ENCODE measurements around the gene PYGL.
A peak's percentile ranks its signal among the peaks of the same experiment; 100 is the strongest.

Gene PYGL

DNA sequence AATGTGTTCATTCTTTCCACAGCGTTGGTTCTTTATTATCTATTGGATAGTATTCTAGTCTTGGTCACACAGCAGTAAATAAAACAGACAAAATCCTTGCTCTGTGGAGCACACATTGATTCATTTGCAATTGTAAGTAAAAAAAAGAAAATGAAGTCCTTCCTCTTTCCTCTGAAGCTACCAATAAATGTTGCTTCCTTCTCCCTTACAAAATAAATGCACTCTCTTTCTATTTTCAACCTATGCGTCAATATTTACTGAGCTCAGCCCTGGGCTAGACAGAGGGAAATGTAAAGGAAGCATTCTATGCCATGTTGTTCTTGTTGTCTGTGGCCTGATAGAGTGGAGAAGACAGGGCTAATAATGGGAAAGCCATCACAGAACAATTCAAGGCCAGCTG, 69.5 kb downstream of the PYGL start:
- TF ChIP-seq, protein P1, sequence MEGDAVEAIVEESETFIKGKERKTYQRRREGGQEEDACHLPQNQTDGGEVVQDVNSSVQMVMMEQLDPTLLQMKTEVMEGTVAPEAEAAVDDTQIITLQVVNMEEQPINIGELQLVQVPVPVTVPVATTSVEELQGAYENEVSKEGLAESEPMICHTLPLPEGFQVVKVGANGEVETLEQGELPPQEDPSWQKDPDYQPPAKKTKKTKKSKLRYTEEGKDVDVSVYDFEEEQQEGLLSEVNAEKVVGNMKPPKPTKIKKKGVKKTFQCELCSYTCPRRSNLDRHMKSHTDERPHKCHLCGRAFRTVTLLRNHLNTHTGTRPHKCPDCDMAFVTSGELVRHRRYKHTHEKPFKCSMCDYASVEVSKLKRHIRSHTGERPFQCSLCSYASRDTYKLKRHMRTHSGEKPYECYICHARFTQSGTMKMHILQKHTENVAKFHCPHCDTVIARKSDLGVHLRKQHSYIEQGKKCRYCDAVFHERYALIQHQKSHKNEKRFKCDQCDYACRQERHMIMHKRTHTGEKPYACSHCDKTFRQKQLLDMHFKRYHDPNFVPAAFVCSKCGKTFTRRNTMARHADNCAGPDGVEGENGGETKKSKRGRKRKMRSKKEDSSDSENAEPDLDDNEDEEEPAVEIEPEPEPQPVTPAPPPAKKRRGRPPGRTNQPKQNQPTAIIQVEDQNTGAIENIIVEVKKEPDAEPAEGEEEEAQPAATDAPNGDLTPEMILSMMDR (IDR thresholded peaks at IDR 0.05; ENCODE audit: low read depth, low read length) = no peak
- no peak for TF ChIP-seq EZH2phosphoT487 (IDR thresholded peaks at IDR 0.05; ENCODE audit: low read depth)
- H3K79me2 ChIP-seq (ENCODE audit: low read length) = no peaks in the 10 kb centered on the region
- H3K27ac ChIP-seq (ENCODE audit: low read length) = no peak overlapping the region
- no peak overlapping the region for H2AFZ ChIP-seq (ENCODE audit: low read depth, low read length)
- no peak overlapping the region for H3K9ac ChIP-seq (ENCODE audit: low read length)
- peak overlapping the region; percentile 38 for H3K4me2 ChIP-seq (ENCODE audit: low read length)
- no peaks in the 10 kb centered on the region for H4K20me1 ChIP-seq (ENCODE audit: insufficient read depth, low read length)
- no peak overlapping the region for H3K4me3 ChIP-seq (ENCODE audit: low read length)
- H3K36me3 ChIP-seq (replicated peaks; ENCODE audit: low read depth, low read length) = no peaks in the 10 kb centered on the region
- no peaks in the 10 kb centered on the region for H3K9me3 ChIP-seq (ENCODE audit: insufficient read depth, low read length)
- H3K4me1 ChIP-seq (ENCODE audit: low read length) = peaks cover 28% of the 10 kb centered on the region
- peaks cover 35% of the 10 kb centered on the region for H3K27me3 ChIP-seq (ENCODE audit: low read depth, low read length)

DNA sequence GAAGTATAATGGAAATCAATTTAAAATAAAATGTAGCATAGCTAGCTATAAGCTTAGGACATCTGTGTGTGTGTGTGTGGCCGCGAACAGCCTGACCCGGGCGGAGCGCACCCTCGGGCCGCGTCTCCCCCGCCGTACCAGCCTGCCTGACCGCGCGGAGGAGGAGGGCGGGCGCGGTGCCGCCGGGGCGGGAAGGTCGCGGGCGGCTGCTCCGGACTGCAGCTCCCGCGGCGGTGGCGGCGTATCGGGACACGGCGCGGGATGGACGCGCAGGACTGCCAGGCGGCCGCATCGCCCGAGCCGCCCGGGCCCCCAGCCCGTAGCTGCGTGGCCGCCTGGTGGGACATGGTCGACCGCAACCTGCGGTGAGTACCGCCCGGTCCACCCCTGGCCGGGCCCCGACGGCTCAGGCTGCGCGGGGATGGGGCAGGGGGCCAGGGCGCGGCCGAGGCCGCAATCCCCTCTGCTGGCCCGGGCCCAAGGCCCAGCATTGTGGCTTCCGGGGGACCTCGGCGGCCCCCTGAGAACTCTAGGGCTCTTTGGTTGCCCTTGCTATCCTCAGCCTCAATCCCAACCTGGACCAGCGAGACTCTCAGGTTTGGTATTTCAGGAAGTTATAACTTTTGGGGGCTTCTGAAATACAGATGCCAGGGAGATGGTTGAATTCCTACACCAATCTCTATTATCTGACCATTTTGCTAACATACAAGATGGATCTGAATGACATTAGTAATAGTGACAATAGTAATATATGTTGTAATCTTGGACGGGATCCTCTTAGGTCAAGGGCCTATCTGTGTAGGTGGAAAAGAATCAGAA, 72.2 kb downstream of the PYGL start, which contains the start of gene ABHD12B:
Gene ABHD12B (plus strand): TSS at position 140 of the 819 bp plus-strand sequence. CDS start 122 bp downstream, at position 262.
- peaks cover 19% of the 10 kb centered on the region for H3K27me3 ChIP-seq (ENCODE audit: low read depth, low read length)
- H2AFZ ChIP-seq (ENCODE audit: low read depth, low read length) = 0 out of 2 replicates have a peak within 1 kb of the TSS, but pooled peaks have one; percentile 3
- no peaks in the 10 kb centered on the region for H3K79me2 ChIP-seq (ENCODE audit: low read length)
- no peak within 1 kb of the TSS for H3K9ac ChIP-seq (ENCODE audit: low read length)
- no peaks in the 10 kb centered on the region for H3K36me3 ChIP-seq (replicated peaks; ENCODE audit: low read depth, low read length)
- H4K20me1 ChIP-seq (ENCODE audit: insufficient read depth, low read length) = no peaks in the 10 kb centered on the region
- TF ChIP-seq, protein P1 (IDR thresholded peaks at IDR 0.05; ENCODE audit: low read depth, low read length) = no peak
- no peak for TF ChIP-seq EZH2phosphoT487 (IDR thresholded peaks at IDR 0.05; ENCODE audit: low read depth)
- H3K9me3 ChIP-seq (ENCODE audit: insufficient read depth, low read length) = no peaks in the 10 kb centered on the region
- H3K4me1 ChIP-seq (ENCODE audit: low read length) = peaks cover 31% of the 10 kb centered on the region
- no peak within 1 kb of the TSS for H3K4me2 ChIP-seq (ENCODE audit: low read length)
- no peak within 1 kb of the TSS for H3K27ac ChIP-seq (ENCODE audit: low read length)
- no peak within 1 kb of the TSS for H3K4me3 ChIP-seq (ENCODE audit: low read length)

DNA sequence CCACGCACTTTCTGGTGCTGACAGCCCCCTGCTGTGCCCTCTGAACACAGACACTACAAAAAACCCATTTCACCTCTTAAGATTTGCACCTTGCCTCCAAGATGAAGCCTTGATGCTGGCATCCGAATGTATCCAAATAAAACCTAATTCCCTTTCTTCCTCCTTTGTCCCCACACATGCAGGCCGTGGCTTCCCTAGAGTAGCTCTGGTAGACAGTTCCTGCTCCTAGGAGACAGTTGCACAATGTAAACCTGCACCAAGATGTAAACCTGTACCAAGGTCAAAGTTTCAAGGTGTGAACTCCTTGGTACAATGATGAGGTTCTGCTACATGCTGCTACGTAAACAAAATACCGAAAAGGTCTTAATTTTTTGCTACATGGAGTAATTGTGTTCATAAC, 73.1 kb downstream of the PYGL start:
- Histone ChIP-seq H3K4me3 (ENCODE audit: low read length) (no peak overlapping the region), H3K79me2 (ENCODE audit: low read length) (no peaks in the 10 kb centered on the region), H3K27me3 (ENCODE audit: low read depth, low read length) (peaks cover 10% of the 10 kb centered on the region), H3K36me3 (replicated peaks; ENCODE audit: low read depth, low read length) (no peaks in the 10 kb centered on the region), H3K9me3 (ENCODE audit: insufficient read depth, low read length) (no peaks in the 10 kb centered on the region), H2AFZ (ENCODE audit: low read depth, low read length) (no peak overlapping the region), H3K4me2 (ENCODE audit: low read length) (no peak overlapping the region), H3K27ac (ENCODE audit: low read length) (no peak overlapping the region), H3K9ac (ENCODE audit: low read length) (no peak overlapping the region), H4K20me1 (ENCODE audit: insufficient read depth, low read length) (no peaks in the 10 kb centered on the region), H3K4me1 (ENCODE audit: low read length) (peaks cover 31% of the 10 kb centered on the region)
- TF ChIP-seq, protein P1 (IDR thresholded peaks at IDR 0.05; ENCODE audit: low read depth, low read length) = peak; percentile 8; the same call in 1 of the 2 replicates
- no peak for TF ChIP-seq EZH2phosphoT487 (IDR thresholded peaks at IDR 0.05; ENCODE audit: low read depth)

DNA sequence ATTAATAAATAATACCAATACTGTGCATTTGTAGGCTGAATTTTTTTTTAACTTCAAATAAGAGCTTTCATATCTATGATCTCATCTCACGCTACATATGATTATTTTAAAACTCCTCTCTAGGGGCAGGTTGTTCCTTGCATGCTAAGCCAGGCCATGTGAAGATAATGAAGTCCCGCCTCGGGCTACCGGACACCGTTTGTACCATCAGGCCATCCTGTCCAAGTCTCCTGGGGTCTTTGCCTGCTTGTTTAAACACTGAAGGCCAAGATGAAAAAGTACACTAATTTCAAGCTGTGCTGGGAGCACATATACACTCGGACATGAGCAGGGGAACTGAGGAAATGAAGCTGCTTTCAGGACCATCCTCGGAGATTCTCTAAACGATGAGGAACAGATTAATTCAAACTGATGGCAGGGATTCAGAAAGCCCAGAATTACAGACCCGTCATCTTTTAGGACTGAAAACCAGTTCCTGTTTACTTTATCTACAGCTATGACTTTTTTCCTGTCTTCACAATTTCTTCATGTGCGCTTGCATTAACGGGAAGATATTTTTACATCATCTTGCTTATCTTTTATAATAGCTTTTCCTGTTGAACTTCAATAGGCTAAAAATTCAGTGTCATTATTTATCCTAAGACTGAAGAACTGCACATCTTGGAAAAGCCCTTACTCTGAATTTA, 78.7 kb downstream of the PYGL start:
- Histone ChIP-seq H3K4me3 (ENCODE audit: low read length) (no peak overlapping the region), H3K4me1 (ENCODE audit: low read length) (peaks cover 8% of the 10 kb centered on the region), H3K9ac (ENCODE audit: low read length) (no peak overlapping the region), H3K27me3 (ENCODE audit: low read depth, low read length) (peaks cover 16% of the 10 kb centered on the region; the same call in 1 of the 2 replicates), H3K9me3 (ENCODE audit: insufficient read depth, low read length) (no peaks in the 10 kb centered on the region), H2AFZ (ENCODE audit: low read depth, low read length) (no peak overlapping the region), H3K79me2 (ENCODE audit: low read length) (no peaks in the 10 kb centered on the region), H4K20me1 (ENCODE audit: insufficient read depth, low read length) (no peaks in the 10 kb centered on the region), H3K27ac (ENCODE audit: low read length) (no peak overlapping the region), H3K36me3 (replicated peaks; ENCODE audit: low read depth, low read length) (no peaks in the 10 kb centered on the region), H3K4me2 (ENCODE audit: low read length) (no peak overlapping the region)
- TF ChIP-seq, protein P1 (IDR thresholded peaks at IDR 0.05; ENCODE audit: low read depth, low read length) = no peak
- TF ChIP-seq EZH2phosphoT487 (IDR thresholded peaks at IDR 0.05; ENCODE audit: low read depth) = no peak
